Activated naive CD4-positive, alpha-beta T cell treated with anti-CD3 and anti-CD28 coated beads, Interleukin-2, amount 10 ng/mL, durations not matched to agents 7 days and 5 days (primary cell): ENCODE results near the gene ENTPD1.
A peak's percentile ranks its signal among the peaks of the same experiment; 100 is the strongest.

Experiments used
- CTCF ChIA-PET: fragments of 350-600 bp; sonication (Branson Sonifier 250); formaldehyde crosslinking; loops from one replicate; lab custom pipeline; 2021; ENCODE audit warnings: antibody characterized with exemption; lab: Charles Lee
- DNase-seq: peaks from one replicate; pipeline ENCODE4 v3.0.0-alpha.2; 2020
- H3K27ac Mint-ChIP-seq: one replicate; pipeline ENCODE4 v1.8.0; 2021; ENCODE audit warnings: mild to moderate bottlenecking, moderate library complexity, mixed read lengths
- H3K27me3 Mint-ChIP-seq: one replicate; pipeline ENCODE4 v1.8.0; 2021; ENCODE audit warnings: mild to moderate bottlenecking, mixed read lengths
- H3K36me3 Mint-ChIP-seq: one replicate; pipeline ENCODE4 v1.8.0; 2021; ENCODE audit warnings: mixed read lengths
- H3K4me1 Mint-ChIP-seq: one replicate; pipeline ENCODE4 v1.8.0; 2021; ENCODE audit warnings: mixed read lengths
- H3K4me3 Mint-ChIP-seq: one replicate; pipeline ENCODE4 v1.8.0; 2021; ENCODE audit warnings: mild to moderate bottlenecking, moderate library complexity, mixed read lengths
- H3K9me3 Mint-ChIP-seq: one replicate; pipeline ENCODE4 v1.8.0; 2021; ENCODE audit warnings: mixed read lengths

The ENTPD1 gene

GRCh38 chr10:95815133-95815532 is 59.2 kb downstream of the ENTPD1 start:
- DNase-seq: no peak
- H3K36me3 Mint-ChIP-seq: no peaks in the 10 kb centered on the region
- no peak overlapping the region for H3K27ac Mint-ChIP-seq
- peaks cover 3% of the 10 kb centered on the region for H3K4me1 Mint-ChIP-seq
- H3K27me3 Mint-ChIP-seq: no peaks in the 10 kb centered on the region
- no peak overlapping the region for H3K4me3 Mint-ChIP-seq
- no peaks in the 10 kb centered on the region for H3K9me3 Mint-ChIP-seq
- CTCF ChIA-PET: no interaction called here

DNA sequence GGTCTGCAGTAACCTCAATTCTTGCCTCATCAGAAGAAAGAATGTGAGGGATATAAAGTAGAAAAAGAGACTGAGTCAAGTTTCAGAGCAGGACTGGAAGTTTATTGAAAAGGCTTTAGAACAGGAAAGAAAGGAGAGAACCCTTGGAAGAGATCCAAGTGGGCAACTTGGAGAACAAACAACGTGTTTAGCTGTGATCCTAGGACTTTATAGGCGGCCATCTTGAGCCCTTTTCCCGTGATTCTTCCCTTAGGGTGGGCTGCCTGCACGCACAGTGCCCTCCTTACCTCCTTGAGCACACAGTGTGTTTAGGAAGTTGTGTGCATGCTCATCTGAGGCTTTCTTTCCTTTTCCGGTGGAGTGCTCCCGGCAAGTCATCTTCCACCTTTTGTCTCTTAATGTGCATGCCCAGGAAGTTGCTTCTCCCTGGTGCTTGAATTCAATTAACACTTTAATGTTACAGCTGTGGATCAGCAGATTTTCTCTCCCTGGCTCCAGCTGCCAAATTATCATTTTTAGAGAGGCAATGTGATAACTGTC is 59.8 kb downstream of the ENTPD1 start:
- CTCF ChIA-PET: no interaction called here
- H3K4me3 Mint-ChIP-seq: no peak overlapping the region
- peak overlapping the region; percentile 12 for H3K27ac Mint-ChIP-seq
- H3K36me3 Mint-ChIP-seq: no peaks in the 10 kb centered on the region
- no peaks in the 10 kb centered on the region for H3K9me3 Mint-ChIP-seq
- H3K27me3 Mint-ChIP-seq: no peaks in the 10 kb centered on the region
- peaks cover 3% of the 10 kb centered on the region for H3K4me1 Mint-ChIP-seq
- no peak for DNase-seq

DNA sequence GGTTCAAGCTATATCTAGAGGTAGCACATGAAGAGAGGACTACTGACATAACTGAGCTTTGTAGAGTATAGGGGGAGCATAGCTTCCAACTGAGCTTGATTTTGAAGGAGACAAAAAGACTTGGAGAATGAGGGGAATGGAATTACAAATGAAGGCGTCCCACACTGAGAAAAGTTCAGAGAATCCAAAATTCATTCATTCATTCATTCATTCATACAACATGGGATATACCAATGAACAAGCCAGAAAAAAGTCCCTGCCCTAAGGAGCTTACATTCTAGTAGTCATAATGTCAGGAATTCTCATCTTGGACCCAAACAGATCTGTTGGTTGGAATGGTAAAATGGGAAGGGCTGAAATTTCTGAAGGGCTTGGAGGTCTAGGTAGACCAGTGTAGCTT is 62.0 kb downstream of the ENTPD1 start:
- CTCF ChIA-PET: interaction anchor here (1.7 kb wide), 1 partner anchor 12 kb away, joined by 4 read pairs; no protein-coding TSS in a partner anchor
- peaks cover 6% of the 10 kb centered on the region for H3K4me1 Mint-ChIP-seq
- H3K27ac Mint-ChIP-seq: no peak overlapping the region
- no peaks in the 10 kb centered on the region for H3K27me3 Mint-ChIP-seq
- H3K9me3 Mint-ChIP-seq: no peaks in the 10 kb centered on the region
- no peak for DNase-seq
- H3K4me3 Mint-ChIP-seq: no peak overlapping the region
- no peaks in the 10 kb centered on the region for H3K36me3 Mint-ChIP-seq

- H3K27ac Mint-ChIP-seq: no peak overlapping the region
- H3K4me1 Mint-ChIP-seq: peaks cover 6% of the 10 kb centered on the region
- no peaks in the 10 kb centered on the region for H3K27me3 Mint-ChIP-seq
- no peak overlapping the region for H3K4me3 Mint-ChIP-seq
- CTCF ChIA-PET: interaction anchor here (1.7 kb wide), 1 partner anchor 11 kb away, joined by 4 read pairs; no protein-coding TSS in a partner anchor
- H3K36me3 Mint-ChIP-seq: no peaks in the 10 kb centered on the region
- no peaks in the 10 kb centered on the region for H3K9me3 Mint-ChIP-seq
- no peak for DNase-seq
These were observed 62.7 kb downstream of the ENTPD1 start for GRCh38 chr10:95818668-95819067.

GRCh38 chr10:95819620-95820329 is 63.8 kb downstream of the ENTPD1 start:
- Mint-ChIP-seq H3K9me3 (no peaks in the 10 kb centered on the region), H3K4me3 (no peak overlapping the region), H3K27ac (no peak overlapping the region), H3K4me1 (peaks cover 6% of the 10 kb centered on the region), H3K36me3 (no peaks in the 10 kb centered on the region), H3K27me3 (no peaks in the 10 kb centered on the region)
- DNase-seq: no peak
- CTCF ChIA-PET: interaction anchor here (1.0 kb wide), 1 partner anchor 23 kb away, joined by 3 read pairs; no protein-coding TSS in a partner anchor

GRCh38 chr10:95820363-95820762 is 64.4 kb downstream of the ENTPD1 start:
- Mint-ChIP-seq H3K9me3 (no peaks in the 10 kb centered on the region), H3K36me3 (no peaks in the 10 kb centered on the region), H3K4me3 (no peak overlapping the region), H3K27ac (no peak overlapping the region), H3K4me1 (peaks cover 6% of the 10 kb centered on the region), H3K27me3 (no peaks in the 10 kb centered on the region)
- CTCF ChIA-PET: interaction anchor here (1.0 kb wide), 1 partner anchor 22 kb away, joined by 3 read pairs; no protein-coding TSS in a partner anchor
- DNase-seq: no peak

GRCh38 chr10:95821720-95822119 is 65.8 kb downstream of the ENTPD1 start:
- Mint-ChIP-seq H3K4me3 (no peak overlapping the region), H3K27me3 (no peaks in the 10 kb centered on the region), H3K27ac (no peak overlapping the region), H3K36me3 (no peaks in the 10 kb centered on the region), H3K4me1 (peaks cover 6% of the 10 kb centered on the region), H3K9me3 (no peaks in the 10 kb centered on the region)
- DNase-seq: no peak
- CTCF ChIA-PET: interaction anchor here (1.0 to 1.4 kb wide), 2 partner anchors 18 to 127 kb away, joined by 3 read pairs; no protein-coding TSS in a partner anchor

DNA sequence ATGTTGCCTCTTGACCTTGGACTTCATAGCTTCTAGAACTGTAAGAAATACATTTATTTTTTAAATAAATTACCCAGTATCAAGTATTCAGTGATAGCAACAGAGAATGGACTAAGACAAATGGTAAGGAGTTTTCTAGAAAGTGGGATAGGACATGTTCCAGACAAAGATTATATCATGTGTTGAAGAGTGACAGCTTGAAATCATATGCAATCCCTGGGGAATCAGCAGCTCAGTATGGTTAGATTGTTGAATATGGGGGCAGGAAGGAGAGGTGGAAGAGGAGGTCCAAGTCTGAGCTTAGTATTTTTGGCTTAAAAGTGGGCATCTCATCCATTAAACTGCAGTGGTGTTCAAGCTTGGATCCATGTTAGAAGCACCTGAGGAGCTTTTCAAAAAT is 74.1 kb downstream of the ENTPD1 start:
- Mint-ChIP-seq H3K4me1 (peaks cover 24% of the 10 kb centered on the region), H3K27ac (no peak overlapping the region), H3K9me3 (no peaks in the 10 kb centered on the region), H3K36me3 (no peaks in the 10 kb centered on the region), H3K4me3 (no peak overlapping the region), H3K27me3 (no peaks in the 10 kb centered on the region)
- DNase-seq: no peak
- CTCF ChIA-PET: interaction anchor here (1.2 to 1.9 kb wide), 3 partner anchors 12 to 136 kb away, joined by 4 to 5 read pairs (median 4); partner anchors contain the start of gene TCTN3

DNA sequence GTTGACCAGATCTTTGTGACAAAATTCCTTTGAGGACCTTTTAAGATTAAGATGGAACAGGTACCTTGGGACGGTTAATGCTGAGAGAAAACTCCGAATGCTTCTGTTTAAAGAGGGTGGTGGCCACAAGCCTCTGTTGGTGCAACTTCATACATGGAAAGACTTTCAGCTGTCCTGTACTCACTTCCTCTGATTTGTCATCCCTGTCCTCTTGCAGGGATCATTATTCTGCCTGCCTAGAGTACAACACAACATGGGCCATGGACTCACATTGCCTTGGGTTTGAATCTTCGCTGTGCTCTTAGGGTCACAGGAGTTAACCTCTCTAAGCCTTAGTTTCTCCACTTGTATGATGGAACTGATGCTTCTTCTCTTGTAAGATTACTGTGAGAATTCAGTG is 75.1 kb downstream of the ENTPD1 start:
- H3K4me3 Mint-ChIP-seq: peak overlapping the region; percentile 49
- DNase-seq: no peak
- no peaks in the 10 kb centered on the region for H3K36me3 Mint-ChIP-seq

DNA sequence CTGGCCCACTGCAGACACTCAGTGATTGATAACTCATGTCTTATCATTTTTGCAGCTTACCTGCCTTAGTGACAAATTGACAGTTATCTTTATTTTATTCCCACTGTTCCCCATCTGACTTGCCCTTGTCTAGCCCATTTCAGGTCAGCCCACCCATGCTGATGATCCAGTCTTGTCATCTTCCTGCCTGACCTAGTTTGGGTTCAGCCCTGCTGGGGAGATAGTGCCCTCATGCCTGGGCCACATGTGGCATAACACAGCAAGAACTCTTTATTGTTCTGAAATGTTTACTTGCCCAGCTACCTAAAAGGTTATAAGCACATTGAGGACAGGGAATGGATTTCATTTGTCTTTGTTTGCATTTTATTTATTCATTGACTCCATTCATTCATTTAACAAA is 75.6 kb downstream of the ENTPD1 start:
- no peaks in the 10 kb centered on the region for H3K9me3 Mint-ChIP-seq
- H3K4me1 Mint-ChIP-seq: peaks cover 25% of the 10 kb centered on the region
- no peaks in the 10 kb centered on the region for H3K27me3 Mint-ChIP-seq
- peak overlapping the region; percentile 94 for H3K27ac Mint-ChIP-seq
- CTCF ChIA-PET: interaction anchor here (2.6 kb wide), 1 partner anchor 10 kb away, joined by 12 read pairs; no protein-coding TSS in a partner anchor
- DNase-seq: no peak
- H3K4me3 Mint-ChIP-seq: peak overlapping the region; percentile 49
- no peaks in the 10 kb centered on the region for H3K36me3 Mint-ChIP-seq

More for the DNA sequence above, 75.1 kb downstream of the ENTPD1 start:
- H3K27ac Mint-ChIP-seq: peak overlapping the region; percentile 94
- H3K9me3 Mint-ChIP-seq: no peaks in the 10 kb centered on the region
- CTCF ChIA-PET: interaction anchor here (1.9 to 2.6 kb wide), 2 partner anchors 11 to 12 kb away, joined by 4 to 12 read pairs; no protein-coding TSS in a partner anchor
- H3K27me3 Mint-ChIP-seq: no peaks in the 10 kb centered on the region
- peaks cover 25% of the 10 kb centered on the region for H3K4me1 Mint-ChIP-seq

DNA sequence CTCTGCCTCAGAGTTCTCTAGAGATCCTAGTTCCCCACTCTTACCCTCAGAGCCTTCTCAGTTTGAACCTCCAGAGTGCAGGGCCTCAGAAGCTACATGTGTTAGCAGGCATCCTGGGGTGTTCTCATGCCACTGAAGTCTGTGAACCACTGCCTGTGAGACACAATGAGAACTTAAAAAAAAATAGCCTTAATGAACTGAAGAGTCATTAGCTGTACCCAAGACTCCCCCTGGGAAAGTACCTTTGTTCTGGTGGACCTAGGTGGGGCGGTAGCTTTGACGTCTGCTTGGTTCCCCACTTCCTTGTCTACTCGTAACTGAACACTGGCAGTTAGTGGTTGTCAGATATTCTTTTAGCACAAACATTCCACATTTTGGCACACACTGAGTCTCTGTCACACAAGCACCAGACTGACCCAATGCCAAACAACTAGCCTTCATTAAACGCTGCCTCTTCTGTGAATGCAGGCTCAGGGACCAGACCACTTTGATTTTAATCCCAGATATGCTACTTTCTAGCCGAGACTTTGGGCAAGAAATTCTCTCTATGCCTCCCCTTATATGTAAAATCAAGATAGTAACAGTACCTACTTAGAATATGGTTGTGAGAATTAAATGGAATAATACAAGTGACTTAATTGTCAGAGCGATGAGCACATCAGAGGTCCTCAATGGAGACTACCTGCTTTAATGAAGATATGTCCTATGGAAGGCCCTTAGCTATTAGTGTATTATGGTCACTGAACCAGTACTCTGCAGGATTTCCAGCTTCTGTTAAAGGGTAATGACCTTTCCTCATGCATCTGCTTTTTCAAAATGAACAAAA is 76.5 kb downstream of the ENTPD1 start:
- Mint-ChIP-seq H3K36me3 (no peaks in the 10 kb centered on the region), H3K9me3 (no peaks in the 10 kb centered on the region), H3K27ac (peak overlapping the region; percentile 94), H3K27me3 (peaks cover 4% of the 10 kb centered on the region), H3K4me3 (peak overlapping the region; percentile 64), H3K4me1 (peaks cover 25% of the 10 kb centered on the region)
- CTCF ChIA-PET: interaction anchor here (2.6 to 3.2 kb wide), 2 partner anchors 9 to 139 kb away, joined by 12 to 19 read pairs; partner anchors contain the start of gene TCTN3
- peak; percentile 51 for DNase-seq

- Mint-ChIP-seq H3K9me3 (no peaks in the 10 kb centered on the region), H3K36me3 (no peaks in the 10 kb centered on the region), H3K27ac (peak overlapping the region; percentile 17), H3K4me3 (no peak overlapping the region), H3K4me1 (peaks cover 25% of the 10 kb centered on the region), H3K27me3 (peaks cover 4% of the 10 kb centered on the region)
- CTCF ChIA-PET: interaction anchor here (2.6 to 3.2 kb wide), 2 partner anchors 9 to 139 kb away, joined by 12 to 19 read pairs; partner anchors contain the start of gene TCTN3
- DNase-seq: no peak
These were observed 77.2 kb downstream of the ENTPD1 start for GRCh38 chr10:95833042-95833610.

- H3K36me3 Mint-ChIP-seq: no peaks in the 10 kb centered on the region
- no peak for DNase-seq
- no peak overlapping the region for H3K4me3 Mint-ChIP-seq
- H3K4me1 Mint-ChIP-seq: peaks cover 25% of the 10 kb centered on the region
- H3K27me3 Mint-ChIP-seq: peaks cover 4% of the 10 kb centered on the region
- peak overlapping the region; percentile 62 for H3K27ac Mint-ChIP-seq
- no peaks in the 10 kb centered on the region for H3K9me3 Mint-ChIP-seq
- CTCF ChIA-PET: interaction anchor here (1.0 to 3.2 kb wide), 2 partner anchors 31 to 140 kb away, joined by 3 to 19 read pairs; partner anchors contain the start of gene TCTN3
These were observed 78.4 kb downstream of the ENTPD1 start for GRCh38 chr10:95834406-95834805.
